Pulmonary artery endothelial cell (primary cell): ENCODE data around the gene SMIM41. TPM values are rescaled to one million over a fixed set of nuclear protein-coding genes. Genes with fewer than 3 reads are reported as not detected.
A peak's percentile ranks its signal among the peaks of the same experiment; 100 is the strongest.

Experiments used
- DNase-seq: peaks from one replicate; pipeline ENCODE4 v3.0.0-alpha.2; 2011; ENCODE audit warnings: low read depth, low spot score
- total RNA-seq: library from RNA; depleted of rRNA; stranded (reverse); fragments of >200 nt; gene quantifications from 2 replicates; pipeline ENCODE4 v1.2.3, GENCODE V29; 2014

SMIM41 gene
- total RNA-seq, 1 donor from 2014 or later, result 0.07 TPM

GRCh38 chr12:52063082-52063924, 16.2 kb upstream of the SMIM41 start:
- no peak for DNase-seq

DNA sequence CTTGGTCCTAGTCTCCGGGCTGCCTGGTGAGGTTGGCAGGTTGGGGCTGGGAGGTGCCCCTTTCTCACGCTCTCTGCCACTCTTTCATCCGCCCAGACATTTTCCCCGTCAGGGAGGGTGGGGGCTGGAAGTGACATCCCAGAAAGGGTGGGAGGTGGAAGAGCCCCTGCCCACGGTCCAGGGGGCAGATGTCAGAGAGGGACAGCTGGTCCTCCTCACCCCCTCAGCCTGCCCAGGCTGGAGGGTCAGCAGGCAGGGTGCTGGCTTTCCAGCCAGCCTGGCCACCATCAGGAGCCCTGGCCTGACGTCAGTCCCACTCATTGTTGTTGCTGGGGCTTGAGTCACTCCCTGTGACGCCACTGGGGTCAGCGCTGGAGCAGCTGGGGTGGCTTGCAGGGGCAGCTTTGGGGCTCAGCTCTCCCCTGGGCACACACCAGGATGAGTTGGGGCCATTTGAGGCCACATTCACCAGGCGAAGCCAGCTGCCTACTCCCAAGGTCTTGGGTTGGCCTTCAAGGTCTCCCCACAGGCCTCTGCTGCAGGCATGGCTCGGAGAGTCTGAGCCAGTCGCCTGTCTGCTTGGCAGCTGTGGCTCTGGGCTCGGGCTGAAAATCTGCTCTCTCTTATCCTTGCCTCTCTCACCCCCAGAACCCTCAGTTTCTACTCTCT, 15.4 kb upstream of the SMIM41 start:
- DNase-seq, result peak; percentile 52

GRCh38 chr12:52066346-52067080, 13.0 kb upstream of the SMIM41 start:
- no peak for DNase-seq

GRCh38 chr12:52067081-52067374, 12.5 kb upstream of the SMIM41 start:
- DNase-seq, result no peak

GRCh38 chr12:52069327-52070184, 9.9 kb upstream of the SMIM41 start, which contains the start of gene ATG101:
Gene ATG101, plus strand, starts transcription at chr12:52069978. Its CDS starts 3,673 bp downstream, at chr12:52073651.
- peak; percentile 84 for DNase-seq

GRCh38 chr12:52070185-52070925, 9.1 kb upstream of the SMIM41 start:
- no peak for DNase-seq

GRCh38 chr12:52073531-52074381, 5.7 kb upstream of the SMIM41 start:
- no peak for DNase-seq

DNA sequence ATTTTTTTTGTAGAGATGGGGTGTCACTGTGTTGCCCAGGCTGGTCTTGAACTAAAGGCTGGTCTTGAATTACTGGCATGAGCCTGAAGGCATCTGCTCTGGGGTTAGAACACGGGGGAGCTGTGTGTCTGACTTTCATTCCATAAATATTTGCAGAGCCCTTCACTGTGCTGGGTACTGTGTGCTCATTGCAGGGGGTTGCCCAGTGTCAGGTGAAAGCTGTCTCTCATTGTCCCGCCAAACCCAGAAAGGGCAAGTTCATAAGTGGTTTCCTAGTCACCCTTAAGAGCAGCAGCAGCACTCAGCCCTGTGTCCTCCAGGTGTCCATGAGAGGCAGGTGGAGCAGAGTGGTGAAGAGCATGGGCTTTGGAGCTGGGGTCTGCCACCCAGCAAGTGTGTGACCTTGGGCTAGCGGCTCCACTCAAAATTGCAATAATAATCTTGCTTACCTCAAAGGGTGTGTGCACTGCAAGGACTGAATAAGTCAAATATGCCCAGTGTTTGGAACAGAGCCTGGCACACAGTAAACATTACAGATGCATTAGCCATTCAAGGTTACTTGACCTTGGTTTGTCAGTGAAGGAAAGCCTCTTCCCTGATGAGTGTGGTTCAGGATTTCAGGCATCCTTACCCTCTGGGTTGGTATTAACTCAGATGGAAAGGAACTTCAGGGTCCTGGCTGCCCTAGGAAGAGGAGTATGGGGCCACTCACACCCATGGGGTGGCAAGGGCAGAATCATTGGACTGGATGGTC, 4.4 kb upstream of the SMIM41 start:
- no peak for DNase-seq

GRCh38 chr12:52076811-52077210, 2.7 kb upstream of the SMIM41 start:
- DNase-seq, result no peak

DNA sequence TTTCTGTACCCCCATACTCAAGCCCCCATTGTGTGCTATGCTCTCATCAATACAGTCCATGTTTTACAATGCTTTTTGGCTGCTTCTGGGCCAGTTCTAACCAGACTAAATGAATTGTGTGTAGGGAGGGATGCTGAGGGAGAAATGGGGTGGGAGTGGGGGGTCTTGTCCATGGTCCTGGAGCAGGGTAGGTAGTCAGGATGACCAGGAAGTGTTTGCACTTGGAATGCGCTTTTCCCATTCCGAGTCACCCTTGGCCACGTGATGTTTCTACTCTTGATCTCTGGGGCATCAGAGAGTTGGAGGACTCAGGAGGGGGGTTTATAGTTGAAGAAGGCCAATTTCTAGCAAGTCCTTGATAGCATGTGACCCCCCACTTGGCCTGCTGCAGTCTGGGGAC, 1.2 kb upstream of the SMIM41 start:
- DNase-seq, result no peak

- DNase-seq, result no peak
Observed at GRCh38 chr12:52080403-52081251, 1.1 kb downstream of the SMIM41 start.

DNA sequence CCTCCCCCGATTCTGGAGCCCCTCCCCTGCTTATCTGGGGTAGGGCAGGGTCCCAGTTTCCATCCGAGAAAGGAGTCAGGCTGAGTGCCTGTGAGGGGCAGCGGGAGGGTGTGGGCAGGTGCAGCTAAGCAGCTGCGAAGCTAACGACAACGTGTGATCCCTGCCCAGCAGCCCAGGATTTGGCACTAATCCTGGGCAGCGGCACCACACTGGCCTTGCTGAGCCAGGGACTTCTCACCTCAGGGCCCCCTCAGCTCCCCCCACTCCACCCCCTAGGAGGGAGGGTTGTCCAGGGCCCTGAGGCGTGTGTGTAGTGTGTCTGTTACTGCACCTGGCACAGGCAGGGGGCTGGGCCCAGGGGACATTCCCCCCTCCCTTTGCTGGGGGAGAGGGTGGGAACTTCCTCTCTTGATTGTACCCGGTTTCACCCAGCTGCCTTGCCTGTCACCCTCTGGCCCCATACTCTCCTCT, 1.8 kb downstream of the SMIM41 start:
- no peak for DNase-seq

DNA sequence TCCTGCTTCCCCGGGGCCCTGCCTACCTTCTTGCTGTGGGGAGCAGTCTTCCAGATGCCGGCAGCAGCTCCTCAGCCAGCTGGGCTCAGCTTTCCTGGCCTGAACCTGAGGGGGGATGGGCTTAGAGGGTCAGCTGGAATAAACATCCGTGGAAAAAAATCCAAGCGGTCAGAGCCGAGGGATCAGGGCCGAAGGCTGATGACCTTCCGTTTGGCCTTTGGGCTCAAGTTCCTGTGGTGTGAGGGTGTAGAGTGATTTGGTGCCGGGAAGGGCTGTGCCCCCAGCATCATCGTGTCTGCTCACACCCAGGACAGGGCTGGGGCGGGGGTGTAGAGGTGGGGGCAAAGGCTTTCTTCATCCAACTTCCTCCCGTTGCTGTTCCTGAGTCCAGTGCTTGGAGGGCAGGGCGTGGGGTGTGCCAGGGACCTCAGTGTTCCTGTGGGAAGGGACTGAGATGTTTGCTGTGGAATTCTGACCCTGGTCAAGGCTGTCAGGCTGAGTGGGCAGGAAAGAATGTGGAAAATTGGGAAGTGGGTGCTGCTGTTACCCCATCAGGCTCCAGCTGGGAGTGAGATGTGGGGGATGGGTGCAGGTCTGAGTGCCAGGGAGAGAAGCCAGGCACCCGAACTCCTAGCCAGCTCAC, 2.6 kb downstream of the SMIM41 start:
- DNase-seq, result no peak

GRCh38 chr12:52082669-52082987, 3.1 kb downstream of the SMIM41 start:
- DNase-seq, result no peak

DNA sequence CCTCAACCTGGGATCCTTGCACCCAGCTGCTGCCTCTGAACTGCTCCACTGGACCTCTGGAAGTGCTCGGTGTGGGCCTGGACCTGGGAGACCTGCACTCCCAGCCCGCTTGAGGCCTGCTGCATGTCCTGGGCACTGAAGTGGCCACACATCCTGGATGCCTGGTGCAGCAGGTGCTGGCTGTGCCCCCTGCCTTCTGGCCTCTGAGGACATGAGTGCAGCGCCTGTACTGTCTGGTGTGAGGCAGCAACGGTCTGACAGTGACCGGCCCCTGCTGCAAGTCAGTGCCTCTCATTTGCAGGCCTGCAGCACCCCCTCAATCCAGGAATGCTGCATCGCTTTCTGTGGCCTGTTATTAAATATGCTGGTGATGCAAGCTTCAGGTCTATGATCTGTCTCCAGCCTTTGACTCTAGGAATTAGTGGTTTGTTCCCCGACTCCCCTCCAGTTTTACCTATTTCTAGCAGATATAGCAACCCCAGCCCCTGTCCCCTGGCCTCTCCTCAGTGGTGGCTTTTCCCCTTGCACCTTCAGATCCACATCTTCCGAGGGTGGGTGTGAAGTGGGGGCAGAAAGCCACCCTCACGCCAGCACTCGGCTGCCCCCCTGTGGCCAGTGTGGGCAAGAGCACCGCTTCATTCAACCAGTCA, 3.6 kb downstream of the SMIM41 start:
- DNase-seq, result no peak

- DNase-seq, result no peak
Observed at GRCh38 chr12:52083638-52083996, 4.1 kb downstream of the SMIM41 start.
